ENCODE measurements around the gene GAS7.
"Not testable (repeated sequence)": the region's sequence is repeated elsewhere in the genome, so short reads cannot be mapped to it uniquely, and the experiment has no call there.

The GAS7 gene

GRCh38 chr17:10119203-10120108 lies 79.0 kb downstream of the GAS7 start:
- peak overlapping the region in 19 of 21 experiments; percentile 2 to 88 (median 54) for H3K27ac ChIP-seq
- no peak overlapping the region for H3K4me3 ChIP-seq

GRCh38 chr17:10118788-10119130 lies 79.6 kb downstream of the GAS7 start:
- Histone ChIP-seq H3K4me3 (no peak overlapping the region), H3K27ac (peak overlapping the region in 16 of 21 experiments; percentile 5 to 88 (median 56))

GRCh38 chr17:10117581-10118001 lies 80.8 kb downstream of the GAS7 start:
- peak overlapping the region in 7 of 21 experiments; percentile 11 to 88 (median 41) for H3K27ac ChIP-seq
- no peak overlapping the region for H3K4me3 ChIP-seq

DNA sequence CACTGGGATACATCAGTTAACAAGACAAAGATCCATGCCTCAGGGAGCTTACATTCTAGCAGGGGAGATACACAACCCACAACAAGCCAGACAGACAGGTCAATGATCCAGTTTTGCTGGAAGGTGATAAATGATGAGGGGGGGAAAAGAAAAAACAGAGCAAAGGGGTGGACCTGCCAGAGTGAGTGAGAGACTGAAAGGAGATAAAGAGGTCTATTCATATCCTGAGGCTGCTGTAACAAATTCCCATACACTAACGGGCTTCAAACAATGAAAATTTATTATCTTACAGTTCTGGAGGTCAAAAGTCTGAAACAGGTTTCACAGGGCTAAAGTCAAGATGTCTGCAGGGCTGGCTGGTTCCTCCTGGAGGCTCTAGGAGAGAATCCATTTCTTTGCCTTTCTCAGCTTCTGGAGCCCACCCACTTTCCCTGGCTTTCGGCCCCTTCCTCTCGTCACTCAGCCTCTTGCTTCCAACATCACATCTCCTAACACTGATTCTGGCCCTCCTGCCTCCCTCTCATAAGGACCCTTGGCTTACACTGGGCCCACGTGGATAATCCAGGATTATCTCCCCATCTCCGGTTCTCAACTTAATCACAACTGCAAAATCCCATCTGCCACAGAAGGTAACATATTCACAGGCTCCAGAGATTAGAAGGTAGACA lies 81.5 kb downstream of the GAS7 start:
- Histone ChIP-seq H3K27ac (peak overlapping the region in 12 of 21 experiments; percentile 11 to 94 (median 54)), H3K4me3 (no peak overlapping the region)

- H3K4me3 ChIP-seq: no peak overlapping the region
- peak overlapping the region in 13 of 21 experiments; percentile 18 to 96 (median 90) for H3K27ac ChIP-seq
These were observed 82.1 kb downstream of the GAS7 start for GRCh38 chr17:10116267-10116666.

GRCh38 chr17:10115536-10115932 lies 82.9 kb downstream of the GAS7 start:
- H3K4me3 ChIP-seq: no peak overlapping the region
- peak overlapping the region in 20 of 21 experiments; percentile 48 to 96 (median 89) for H3K27ac ChIP-seq

- no peak overlapping the region for H3K4me3 ChIP-seq
- peak overlapping the region; percentile 64 to 96 (median 88) for H3K27ac ChIP-seq
These were observed 83.4 kb downstream of the GAS7 start for GRCh38 chr17:10114931-10115535.

- H3K27ac ChIP-seq: peak overlapping the region in 16 of 21 experiments; percentile 4 to 91 (median 86)
- no peak overlapping the region for H3K4me3 ChIP-seq
These were observed 85.4 kb downstream of the GAS7 start for GRCh38 chr17:10112962-10113361.

DNA sequence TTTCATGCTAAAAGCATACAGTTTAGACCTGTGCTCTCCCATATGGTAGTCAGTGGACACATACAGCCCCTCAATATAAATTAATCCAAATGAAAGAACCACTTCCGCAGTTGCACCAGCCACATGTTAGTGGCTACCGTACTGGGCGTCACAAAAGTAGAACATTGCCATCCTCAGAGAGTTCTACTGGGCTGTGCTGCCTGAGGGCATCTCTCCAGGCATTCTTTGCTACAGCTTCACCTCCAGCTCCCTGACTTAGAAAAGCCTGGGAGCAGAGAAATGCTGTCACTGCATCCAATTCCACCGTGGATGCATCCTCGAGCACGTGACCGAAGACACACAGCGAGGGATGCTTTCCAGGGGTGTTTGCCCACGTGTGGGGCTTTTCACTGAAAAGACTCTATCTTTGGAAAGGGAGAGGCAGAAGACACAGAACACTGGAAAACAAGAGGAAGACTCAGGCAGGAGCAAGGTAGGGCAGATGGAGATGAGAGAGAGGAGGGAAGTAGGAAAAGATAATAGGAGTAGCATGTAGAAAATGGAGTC lies 86.4 kb downstream of the GAS7 start:
- Histone ChIP-seq H3K4me3 (no peak overlapping the region), H3K27ac (peak overlapping the region in 7 of 21 experiments; percentile 10 to 90 (median 84))

DNA sequence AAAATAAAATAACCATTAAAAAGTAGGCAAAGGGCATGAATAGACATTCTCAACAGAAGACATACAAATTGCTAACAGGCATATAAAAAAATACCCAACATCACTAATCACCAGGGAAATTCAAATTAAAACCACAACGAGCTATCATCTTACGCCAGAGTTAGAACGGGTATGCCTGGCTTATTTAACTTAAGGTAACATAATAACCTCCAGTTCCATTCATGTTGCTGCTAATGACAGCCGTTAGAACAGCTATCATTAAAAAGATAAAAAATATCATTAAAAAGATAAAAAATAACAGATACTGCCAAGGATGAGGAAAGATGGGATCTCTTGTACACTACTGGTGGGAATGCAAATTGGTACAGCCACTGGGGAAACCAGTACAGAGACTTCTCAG lies 89.3 kb downstream of the GAS7 start:
- H3K4me3 ChIP-seq: no peak overlapping the region
- H3K27ac ChIP-seq: peak overlapping the region in 2 of 21 experiments; percentile 12 to 41

GRCh38 chr17:10107316-10108165 lies 90.9 kb downstream of the GAS7 start:
- Histone ChIP-seq H3K27ac (peak overlapping the region in 1 of 21 experiments; percentile 23), H3K4me3 (no peak overlapping the region)

DNA sequence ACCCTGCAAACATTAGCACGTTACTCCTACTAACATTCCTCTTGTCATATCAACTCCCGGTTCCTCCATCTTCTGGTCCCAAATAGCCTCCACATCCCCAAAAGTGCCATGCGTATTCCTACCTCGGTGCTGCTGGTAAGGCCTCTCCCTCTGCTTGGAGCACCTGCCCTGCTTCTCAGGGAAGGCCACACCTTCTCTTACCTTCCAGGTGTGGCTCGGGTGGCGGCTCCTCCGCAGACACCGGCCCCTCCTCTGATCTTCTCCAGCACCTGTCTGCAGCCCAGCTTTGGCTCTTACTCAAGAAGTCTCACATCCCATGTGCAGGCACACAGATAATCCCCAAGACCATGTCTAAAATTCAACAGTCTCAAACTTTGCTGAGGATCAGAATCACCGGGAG lies 92.3 kb downstream of the GAS7 start:
- no peak overlapping the region for H3K4me3 ChIP-seq
- H3K27ac ChIP-seq: peak overlapping the region in 12 of 21 experiments; percentile 10 to 72 (median 44)

DNA sequence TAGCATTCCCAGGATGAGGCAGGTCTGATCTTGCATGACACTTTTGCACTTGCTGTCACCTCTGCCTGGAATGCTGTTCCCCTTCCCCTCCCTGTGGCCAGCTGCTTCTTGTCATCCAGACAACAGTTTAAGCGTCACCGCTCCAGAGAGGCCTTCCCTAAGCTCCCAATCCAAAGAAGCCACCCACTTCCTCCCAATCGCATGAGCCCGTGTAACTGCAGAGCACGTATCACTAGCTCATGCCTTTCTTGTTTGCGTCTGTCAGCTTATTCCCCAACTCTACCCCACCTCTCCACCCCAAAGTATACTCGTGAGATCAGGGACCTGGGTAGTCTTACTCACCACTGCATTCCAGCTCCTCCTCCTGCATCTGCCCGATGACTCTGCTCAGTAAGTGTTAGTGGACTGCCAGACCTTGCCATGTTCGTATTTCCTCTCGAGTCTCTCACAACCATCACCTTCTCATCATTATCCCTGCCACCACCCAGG lies 92.8 kb downstream of the GAS7 start:
- H3K4me3 ChIP-seq: no peak overlapping the region
- H3K27ac ChIP-seq: peak overlapping the region in 13 of 21 experiments; percentile 9 to 72 (median 42)

DNA sequence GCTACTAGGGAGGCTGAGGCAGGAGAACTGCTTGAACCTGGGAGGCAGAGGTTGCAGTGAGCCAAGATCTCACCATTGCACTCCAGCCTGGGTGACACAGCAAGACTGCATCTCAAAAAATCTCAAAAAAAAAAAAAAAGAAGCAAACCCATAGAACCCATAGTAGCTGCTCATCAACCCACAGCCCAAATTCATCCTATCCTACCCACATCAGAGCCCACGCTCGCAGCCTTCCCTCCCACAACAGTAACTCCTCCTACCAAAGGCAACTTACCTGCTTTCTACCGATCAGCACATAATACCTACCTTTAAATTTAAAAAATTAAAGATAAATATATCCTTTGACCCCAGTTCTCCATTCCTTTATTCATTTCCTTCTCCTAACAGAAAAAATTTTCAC lies 94.7 kb downstream of the GAS7 start:
- Histone ChIP-seq H3K27ac (peak overlapping the region in 1 of 21 experiments; percentile 72), H3K4me3 (no peak overlapping the region)

DNA sequence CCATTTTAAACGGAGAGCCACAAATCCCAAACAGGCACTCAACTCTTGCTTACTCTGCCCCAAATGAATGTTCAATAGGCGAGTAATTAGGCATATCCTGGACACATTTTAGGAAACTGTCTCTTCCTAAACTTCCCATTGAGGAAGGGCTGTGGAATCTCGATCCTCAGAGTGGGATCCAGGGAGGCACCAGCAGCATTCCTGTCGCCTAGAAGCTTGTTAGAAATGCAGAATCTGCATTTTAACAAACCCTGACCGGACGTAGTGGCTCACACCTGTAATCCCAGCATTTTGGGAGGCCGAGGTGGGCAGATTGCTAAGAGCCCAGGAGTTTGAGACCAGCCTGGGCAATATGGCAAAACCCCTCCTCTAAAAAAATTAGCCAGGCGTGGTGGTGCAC lies 95.6 kb downstream of the GAS7 start:
- H3K27ac ChIP-seq: no peak overlapping the region

DNA sequence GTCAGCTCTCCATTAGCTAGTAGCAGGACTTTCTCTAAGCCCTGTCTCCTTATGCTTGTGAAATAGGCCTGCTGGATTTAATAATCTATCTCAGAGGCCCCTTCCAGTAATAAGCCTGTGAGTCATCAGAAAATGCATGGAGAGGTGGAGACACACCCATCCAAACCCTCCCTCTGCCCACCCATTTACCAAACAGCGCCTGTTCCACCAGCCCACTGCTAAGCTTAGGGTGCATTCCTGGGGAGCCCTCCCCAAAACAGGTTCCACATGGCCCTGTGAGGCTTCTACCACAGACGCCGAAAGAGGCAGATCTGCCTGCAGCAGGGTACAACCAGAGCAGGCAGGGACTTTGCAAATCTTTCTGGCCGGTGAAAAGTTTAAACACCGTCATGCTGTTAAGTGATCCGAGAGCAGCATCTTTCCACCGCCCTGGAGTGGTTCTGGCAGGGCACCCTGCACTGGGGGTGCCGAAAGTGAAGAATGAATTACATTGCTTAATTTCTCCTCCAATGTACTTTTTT lies 99.3 kb downstream of the GAS7 start:
- no peak overlapping the region for H3K4me3 ChIP-seq
- peak overlapping the region in 19 of 21 experiments; percentile 18 to 82 (median 73) for H3K27ac ChIP-seq

More for the DNA sequence above, 95.6 kb downstream of the GAS7 start:
- H3K4me3 ChIP-seq: no peak overlapping the region

DNA sequence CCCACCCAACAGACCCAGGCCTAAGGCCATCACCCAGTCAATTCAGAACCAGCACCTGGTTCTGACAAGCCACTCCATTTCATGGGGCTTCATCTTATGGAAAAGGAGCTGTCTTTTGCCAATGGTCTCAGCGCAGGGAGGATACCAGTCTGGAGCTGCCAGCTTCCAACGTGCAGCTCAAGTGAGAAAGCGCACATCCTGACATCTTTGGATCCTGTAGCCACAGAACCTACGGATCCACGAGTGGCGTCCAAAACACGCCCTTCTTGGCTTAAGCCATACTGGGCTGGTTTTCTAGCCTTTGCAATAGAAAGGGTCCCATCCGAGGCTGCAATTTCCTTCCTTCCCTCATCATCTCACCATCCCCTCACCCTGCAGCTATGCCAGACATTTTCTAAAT lies 101.8 kb downstream of the GAS7 start:
- H3K27ac ChIP-seq: peak overlapping the region in 11 of 21 experiments; percentile 1 to 63 (median 37)
- H3K4me3 ChIP-seq: no peak overlapping the region

DNA sequence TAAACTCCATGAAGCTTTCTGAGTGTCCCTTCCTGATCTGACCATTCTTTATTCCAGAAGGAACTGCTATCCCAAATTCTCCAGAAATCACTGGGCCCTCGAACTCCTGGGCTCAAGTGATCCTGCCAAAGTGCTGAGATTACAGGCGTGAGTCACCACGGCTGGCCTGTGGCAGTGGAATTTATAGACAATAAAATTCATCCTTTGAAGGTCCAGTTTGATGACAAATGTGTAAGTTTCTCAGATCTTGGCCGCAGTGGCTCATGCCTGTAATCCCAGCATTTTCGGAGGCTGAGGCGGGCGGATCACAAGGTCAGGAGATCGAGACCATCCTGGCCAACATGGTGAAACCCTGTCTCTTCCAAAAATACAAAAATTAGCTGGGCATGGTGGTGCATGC lies 103.1 kb downstream of the GAS7 start:
- not testable (repeated sequence) for H3K4me3 ChIP-seq
- H3K27ac ChIP-seq: peak overlapping the region in 8 of 21 experiments; percentile 1 to 63 (median 36)

DNA sequence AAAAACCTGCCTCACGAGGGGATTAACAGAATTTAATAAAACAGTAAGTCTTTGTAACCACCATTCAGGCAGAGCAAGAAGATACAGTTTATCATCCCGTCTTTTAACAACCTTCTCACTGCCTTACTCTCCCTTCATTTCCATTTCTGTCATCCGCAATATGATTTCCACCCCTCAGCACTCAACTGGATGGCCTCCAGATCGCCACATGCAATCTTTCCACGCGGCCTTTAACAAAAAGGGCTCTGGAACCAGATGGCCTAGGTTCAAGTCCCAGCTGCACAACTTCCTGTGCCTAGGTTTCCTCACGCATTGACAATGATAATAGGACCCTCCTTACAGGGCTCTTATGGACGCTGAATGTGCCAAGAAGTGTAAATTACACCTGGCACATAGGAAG lies 103.6 kb downstream of the GAS7 start:
- H3K4me3 ChIP-seq: no peak overlapping the region
- H3K27ac ChIP-seq: peak overlapping the region in 1 of 21 experiments; percentile 17
